GM10266 (cell line): Measurements from ENCODE around the gene HPSE2.
A peak's percentile ranks its signal among the peaks of the same experiment; 100 is the strongest.

Source experiments
- DNase-seq: peaks from one replicate; pipeline ENCODE4 v3.0.0; 2012; ENCODE audit errors: extremely low spot score
- TF ChIP-seq, protein P1 (sequence below): IDR thresholded peaks from 2 replicates; pipeline ENCODE4 v1.5.1; 2012; ENCODE audit warnings: mild to moderate bottlenecking, low read depth; ENCODE audit not compliant: control insufficient read depth, insufficient read depth; ENCODE audit errors: missing control alignments

HPSE2 gene

GRCh38 chr10:98456686-98457482 is 778.8 kb downstream of the HPSE2 start:
- no peak for DNase-seq

DNA sequence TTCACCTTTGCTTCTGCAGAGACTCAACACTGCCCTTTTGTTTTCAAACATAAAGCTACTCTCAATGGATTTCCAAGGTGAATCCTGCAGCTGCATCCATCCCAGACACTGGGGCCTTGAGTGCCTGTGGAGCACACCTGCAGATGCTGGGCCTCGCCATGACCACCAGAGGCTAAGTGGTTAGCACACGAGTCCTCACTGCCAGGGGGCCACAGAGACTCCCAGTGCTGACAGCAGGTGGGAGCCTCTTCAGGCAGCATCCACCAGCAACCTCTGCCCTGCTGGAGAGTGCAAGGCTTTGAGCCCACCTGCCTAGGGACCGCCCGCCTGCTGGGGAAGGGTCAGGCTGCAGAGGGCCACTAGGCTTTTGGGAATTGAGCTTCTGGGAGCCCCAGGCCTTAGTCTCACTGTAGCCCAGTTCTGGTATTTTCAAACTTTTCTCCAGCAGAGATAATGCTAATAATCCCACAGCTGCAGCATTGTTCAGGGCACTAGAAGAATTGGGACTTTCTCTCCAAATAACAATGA is 779.5 kb downstream of the HPSE2 start:
- DNase-seq, result no peak
- TF ChIP-seq, protein P1, sequence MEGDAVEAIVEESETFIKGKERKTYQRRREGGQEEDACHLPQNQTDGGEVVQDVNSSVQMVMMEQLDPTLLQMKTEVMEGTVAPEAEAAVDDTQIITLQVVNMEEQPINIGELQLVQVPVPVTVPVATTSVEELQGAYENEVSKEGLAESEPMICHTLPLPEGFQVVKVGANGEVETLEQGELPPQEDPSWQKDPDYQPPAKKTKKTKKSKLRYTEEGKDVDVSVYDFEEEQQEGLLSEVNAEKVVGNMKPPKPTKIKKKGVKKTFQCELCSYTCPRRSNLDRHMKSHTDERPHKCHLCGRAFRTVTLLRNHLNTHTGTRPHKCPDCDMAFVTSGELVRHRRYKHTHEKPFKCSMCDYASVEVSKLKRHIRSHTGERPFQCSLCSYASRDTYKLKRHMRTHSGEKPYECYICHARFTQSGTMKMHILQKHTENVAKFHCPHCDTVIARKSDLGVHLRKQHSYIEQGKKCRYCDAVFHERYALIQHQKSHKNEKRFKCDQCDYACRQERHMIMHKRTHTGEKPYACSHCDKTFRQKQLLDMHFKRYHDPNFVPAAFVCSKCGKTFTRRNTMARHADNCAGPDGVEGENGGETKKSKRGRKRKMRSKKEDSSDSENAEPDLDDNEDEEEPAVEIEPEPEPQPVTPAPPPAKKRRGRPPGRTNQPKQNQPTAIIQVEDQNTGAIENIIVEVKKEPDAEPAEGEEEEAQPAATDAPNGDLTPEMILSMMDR, result no peak

More at GRCh38 chr10:98456686-98457482, 778.8 kb downstream of the HPSE2 start:
- TF ChIP-seq, protein P1, result no peak

- DNase-seq, result no peak
- TF ChIP-seq, protein P1, result no peak
Measured at GRCh38 chr10:98453729-98454128, 781.9 kb downstream of the HPSE2 start.

- TF ChIP-seq, protein P1, result no peak
Measured at GRCh38 chr10:98450618-98451017, 785.0 kb downstream of the HPSE2 start.

GRCh38 chr10:98449287-98449686 is 786.4 kb downstream of the HPSE2 start:
- TF ChIP-seq, protein P1, result no peak
- no peak for DNase-seq

More at GRCh38 chr10:98450618-98451017, 785.0 kb downstream of the HPSE2 start:
- no peak for DNase-seq

DNA sequence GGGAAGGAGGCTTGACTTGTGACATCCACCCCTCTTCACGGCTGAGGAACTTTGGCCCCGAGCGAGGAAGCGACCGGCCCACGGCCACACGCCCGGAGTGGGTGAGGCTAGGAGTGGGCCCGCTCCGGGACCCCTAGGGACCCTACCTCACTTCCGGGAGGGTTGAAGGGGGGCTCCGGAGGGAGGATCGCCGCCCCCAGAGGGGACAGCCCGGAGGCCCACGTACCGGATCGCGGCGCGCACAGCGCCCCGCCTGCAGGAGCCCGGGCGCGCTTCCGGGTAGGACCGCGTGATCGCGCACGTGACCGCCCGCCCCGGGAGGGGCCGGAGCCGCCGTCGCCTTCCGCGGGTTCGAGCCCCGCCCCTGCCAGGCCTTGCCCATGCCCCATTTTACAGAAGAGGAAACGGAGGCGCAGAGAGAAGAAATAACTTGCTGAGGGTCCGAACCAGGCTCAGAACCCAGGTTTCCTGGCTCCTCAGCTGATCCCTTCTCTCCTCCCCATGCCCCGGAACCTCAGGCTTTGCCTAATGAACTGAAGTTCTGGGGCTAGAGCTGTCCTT is 788.9 kb downstream of the HPSE2 start, which contains the start of gene HPS1:
TSS of gene HPS1 (minus strand) at position 275 of the 561 bp plus-strand sequence. CDS start 3,695 bp downstream, outside the sequence.
- peak; percentile 92 for DNase-seq
- TF ChIP-seq, protein P1, result no peak
